ENCODE measurements around the gene RAB3C.

RAB3C gene

GRCh38 chr5:58818465-58818864, 235.6 kb downstream of the RAB3C start:
- H3K36me3 ChIP-seq (replicated peaks; ENCODE audit: low read depth, low read length), result no peaks in the 10 kb centered on the region
- H3K4me3 ChIP-seq (ENCODE audit: low read length), result no peak overlapping the region
- H3K27ac ChIP-seq (ENCODE audit: low read length), result no peak overlapping the region
- no peaks in the 10 kb centered on the region for H4K20me1 ChIP-seq (ENCODE audit: insufficient read depth, low read length)
- H2AFZ ChIP-seq (ENCODE audit: low read depth, low read length), result no peak overlapping the region
- H3K4me1 ChIP-seq (ENCODE audit: low read length), result peaks cover 10% of the 10 kb centered on the region
- H3K79me2 ChIP-seq (ENCODE audit: low read length), result no peaks in the 10 kb centered on the region
- no peak overlapping the region for H3K9ac ChIP-seq (ENCODE audit: low read length)
- TF ChIP-seq EZH2phosphoT487 (IDR thresholded peaks at IDR 0.05; ENCODE audit: low read depth) (no peak), CTCF (IDR thresholded peaks at IDR 0.05; ENCODE audit: low read depth, low read length) (no peak)
- no peaks in the 10 kb centered on the region for H3K9me3 ChIP-seq (ENCODE audit: insufficient read depth, low read length)
- H3K4me2 ChIP-seq (ENCODE audit: low read length), result no peak overlapping the region
- H3K27me3 ChIP-seq (ENCODE audit: low read depth, low read length), result no peaks in the 10 kb centered on the region

GRCh38 chr5:58825441-58825840, 242.6 kb downstream of the RAB3C start:
- no peaks in the 10 kb centered on the region for H3K79me2 ChIP-seq (ENCODE audit: low read length)
- no peak overlapping the region for H3K4me3 ChIP-seq (ENCODE audit: low read length)
- H3K9me3 ChIP-seq (ENCODE audit: insufficient read depth, low read length), result no peaks in the 10 kb centered on the region
- H4K20me1 ChIP-seq (ENCODE audit: insufficient read depth, low read length), result no peaks in the 10 kb centered on the region
- no peaks in the 10 kb centered on the region for H3K4me1 ChIP-seq (ENCODE audit: low read length)
- H3K36me3 ChIP-seq (replicated peaks; ENCODE audit: low read depth, low read length), result no peaks in the 10 kb centered on the region
- H2AFZ ChIP-seq (ENCODE audit: low read depth, low read length), result no peak overlapping the region
- no peaks in the 10 kb centered on the region for H3K27me3 ChIP-seq (ENCODE audit: low read depth, low read length)
- no peak for TF ChIP-seq EZH2phosphoT487 (IDR thresholded peaks at IDR 0.05; ENCODE audit: low read depth)
- no peak for TF ChIP-seq CTCF (IDR thresholded peaks at IDR 0.05; ENCODE audit: low read depth, low read length)
- H3K4me2 ChIP-seq (ENCODE audit: low read length), result no peak overlapping the region
- H3K9ac ChIP-seq (ENCODE audit: low read length), result no peak overlapping the region
- H3K27ac ChIP-seq (ENCODE audit: low read length), result no peak overlapping the region

GRCh38 chr5:58825899-58826298, 243.0 kb downstream of the RAB3C start:
- no peaks in the 10 kb centered on the region for H3K9me3 ChIP-seq (ENCODE audit: insufficient read depth, low read length)
- H4K20me1 ChIP-seq (ENCODE audit: insufficient read depth, low read length), result no peaks in the 10 kb centered on the region
- H3K79me2 ChIP-seq (ENCODE audit: low read length), result no peaks in the 10 kb centered on the region
- H3K9ac ChIP-seq (ENCODE audit: low read length), result no peak overlapping the region
- no peaks in the 10 kb centered on the region for H3K36me3 ChIP-seq (replicated peaks; ENCODE audit: low read depth, low read length)
- H3K4me1 ChIP-seq (ENCODE audit: low read length), result no peaks in the 10 kb centered on the region
- H3K27me3 ChIP-seq (ENCODE audit: low read depth, low read length), result no peaks in the 10 kb centered on the region
- H3K4me3 ChIP-seq (ENCODE audit: low read length), result no peak overlapping the region
- no peak overlapping the region for H3K27ac ChIP-seq (ENCODE audit: low read length)
- no peak overlapping the region for H2AFZ ChIP-seq (ENCODE audit: low read depth, low read length)
- TF ChIP-seq EZH2phosphoT487 (IDR thresholded peaks at IDR 0.05; ENCODE audit: low read depth) (no peak), CTCF (IDR thresholded peaks at IDR 0.05; ENCODE audit: low read depth, low read length) (no peak)
- H3K4me2 ChIP-seq (ENCODE audit: low read length), result no peak overlapping the region

- no peak overlapping the region for H3K9ac ChIP-seq (ENCODE audit: low read length)
- TF ChIP-seq EZH2phosphoT487 (IDR thresholded peaks at IDR 0.05; ENCODE audit: low read depth) (no peak), CTCF (IDR thresholded peaks at IDR 0.05; ENCODE audit: low read depth, low read length) (no peak)
Measured at GRCh38 chr5:58827463-58827862, 244.6 kb downstream of the RAB3C start.

More at GRCh38 chr5:58827463-58827862, 244.6 kb downstream of the RAB3C start:
- H3K4me3 ChIP-seq (ENCODE audit: low read length), result no peak overlapping the region
- H4K20me1 ChIP-seq (ENCODE audit: insufficient read depth, low read length), result no peaks in the 10 kb centered on the region
- H3K4me1 ChIP-seq (ENCODE audit: low read length), result no peaks in the 10 kb centered on the region
- H3K27me3 ChIP-seq (ENCODE audit: low read depth, low read length), result no peaks in the 10 kb centered on the region
- H3K79me2 ChIP-seq (ENCODE audit: low read length), result no peaks in the 10 kb centered on the region
- H2AFZ ChIP-seq (ENCODE audit: low read depth, low read length), result no peak overlapping the region
- H3K4me2 ChIP-seq (ENCODE audit: low read length), result no peak overlapping the region
- no peaks in the 10 kb centered on the region for H3K9me3 ChIP-seq (ENCODE audit: insufficient read depth, low read length)
- no peak overlapping the region for H3K27ac ChIP-seq (ENCODE audit: low read length)
- H3K36me3 ChIP-seq (replicated peaks; ENCODE audit: low read depth, low read length), result no peaks in the 10 kb centered on the region
